Effector memory CD8-positive, alpha-beta T cell (primary cell): ENCODE data around the gene KRT78.

Experiments
- ATAC-seq: fragments of 150-1000 bp; cut with Tn5 transposase; replicated peaks from 2 replicates; pipeline ENCODE4 v1.10.0; 2021; ENCODE audit warnings: mild to moderate bottlenecking, moderate library complexity
- DNase-seq, 3 experiments: peaks; one replicate each; pipeline ENCODE4 v3.0.0; 2021
- H3K27ac Mint-ChIP-seq, 2 donors: one replicate each; pipeline ENCODE4 v1.8.0; 2022; ENCODE audit warnings: mild to moderate bottlenecking in 2 of 2, mixed read lengths in 2 of 2, moderate library complexity in 2 of 2
- H3K27me3 Mint-ChIP-seq, 2 donors: one replicate each; pipeline ENCODE4 v1.8.0; 2022; ENCODE audit warnings: mixed read lengths in 2 of 2
- H3K36me3 Mint-ChIP-seq: one replicate; pipeline ENCODE4 v1.8.0; 2022; ENCODE audit warnings: mild to moderate bottlenecking, moderate library complexity, mixed read lengths; ENCODE audit not compliant: insufficient read depth
- H3K4me1 Mint-ChIP-seq, 2 donors: one replicate each; pipeline ENCODE4 v1.8.0; 2022; ENCODE audit warnings: low read depth in 2 of 2, mixed read lengths in 2 of 2
- H3K4me3 Mint-ChIP-seq, 2 donors: one replicate each; pipeline ENCODE4 v1.8.0; 2022; ENCODE audit warnings: mild to moderate bottlenecking in 2 of 2, mixed read lengths in 2 of 2, moderate library complexity in 2 of 2
- H3K9me3 Mint-ChIP-seq, 2 donors: one replicate each; pipeline ENCODE4 v1.8.0; 2022; ENCODE audit warnings: mixed read lengths in 2 of 2

KRT78 gene

DNA sequence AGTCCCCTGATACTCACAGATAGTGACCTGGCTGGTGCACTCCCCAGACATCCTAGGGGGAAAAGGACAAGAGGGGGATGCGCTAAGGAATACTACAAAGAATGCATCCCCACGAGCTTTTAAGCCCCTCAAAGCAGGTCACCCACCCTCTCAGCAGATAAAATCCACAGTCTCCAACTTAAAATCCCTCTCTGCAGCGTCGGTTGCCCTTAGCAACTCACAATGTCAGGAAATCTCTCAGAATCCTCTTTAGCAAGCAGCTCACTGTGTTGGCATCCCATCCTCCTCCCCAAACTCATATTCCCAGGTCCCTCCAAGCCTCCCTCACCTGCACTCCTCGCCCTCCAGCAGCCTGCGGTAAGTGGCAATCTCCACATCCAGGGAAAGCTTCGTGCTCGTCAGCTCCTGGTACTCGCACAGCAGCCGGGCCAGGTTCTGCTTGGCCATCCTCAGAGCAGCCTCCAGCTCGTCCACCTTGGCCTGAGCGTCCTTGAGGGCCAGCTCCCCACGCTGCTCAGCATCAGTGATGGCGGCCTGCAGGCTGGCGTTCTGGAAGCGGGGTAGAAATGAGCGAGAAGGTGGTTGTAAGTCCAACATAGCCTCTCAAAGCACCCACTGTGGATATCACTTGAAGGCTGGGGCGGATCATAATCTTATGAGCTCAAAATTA is 9.2 kb downstream of the KRT78 start:
- ATAC-seq (no peak), DNase-seq (no peak)
- Mint-ChIP-seq H3K9me3 (no peaks in the 10 kb centered on the region), H3K27me3 (peaks cover 0 to 58% of the 10 kb centered on the region in 2 donors), H3K4me1 (peaks cover 16 to 18% of the 10 kb centered on the region in 2 donors), H3K27ac (no peak overlapping the region), H3K4me3 (no peak overlapping the region), H3K36me3 (no peaks in the 10 kb centered on the region)

DNA sequence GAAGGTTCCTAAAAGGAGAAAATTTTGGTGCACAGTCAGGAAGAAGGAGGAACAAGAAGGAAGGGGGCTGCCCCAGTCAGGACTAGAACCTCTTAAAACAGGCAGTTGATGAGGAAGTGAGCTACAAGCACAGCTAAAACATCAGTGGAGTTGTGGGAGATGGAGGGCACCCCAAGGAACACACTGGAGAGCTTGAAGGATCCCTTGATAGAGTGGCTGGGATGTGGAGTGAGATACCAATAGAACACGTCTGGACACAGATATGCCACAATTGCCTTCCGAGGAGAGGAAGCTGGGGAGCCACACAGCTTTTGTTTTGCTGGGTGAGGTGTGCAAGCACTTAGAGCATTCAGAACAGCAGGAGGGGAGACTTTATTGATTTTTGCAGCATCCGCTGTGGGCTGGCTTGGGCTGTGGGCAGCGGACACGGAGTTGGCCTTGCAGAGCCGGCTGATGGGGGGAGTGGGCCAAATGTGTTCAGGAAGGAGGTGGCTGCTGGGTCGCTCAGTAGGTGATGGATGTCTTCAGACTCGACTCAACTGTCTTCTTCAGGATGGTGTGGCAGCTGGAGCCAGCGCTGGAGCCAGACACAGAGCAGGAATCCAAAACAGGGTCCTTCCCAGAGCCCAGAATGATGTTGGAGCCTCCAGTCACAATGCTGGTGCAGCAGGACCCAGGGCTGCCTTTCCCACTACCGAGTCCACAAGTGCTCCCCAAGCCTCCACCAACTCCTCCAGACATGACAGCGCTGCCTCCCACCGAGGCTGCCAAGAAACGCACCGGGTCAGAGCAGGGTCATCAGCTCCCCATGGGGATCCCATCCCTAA is 10.0 kb downstream of the KRT78 start:
- H3K9me3 Mint-ChIP-seq: no peaks in the 10 kb centered on the region
- H3K27ac Mint-ChIP-seq: no peak overlapping the region
- ATAC-seq (no peak), DNase-seq (no peak)
- H3K27me3 Mint-ChIP-seq: peaks cover 0 to 58% of the 10 kb centered on the region in 2 donors
- H3K4me3 Mint-ChIP-seq: no peak overlapping the region
- H3K36me3 Mint-ChIP-seq: no peaks in the 10 kb centered on the region
- peaks cover 16 to 18% of the 10 kb centered on the region in 2 donors for H3K4me1 Mint-ChIP-seq

DNA sequence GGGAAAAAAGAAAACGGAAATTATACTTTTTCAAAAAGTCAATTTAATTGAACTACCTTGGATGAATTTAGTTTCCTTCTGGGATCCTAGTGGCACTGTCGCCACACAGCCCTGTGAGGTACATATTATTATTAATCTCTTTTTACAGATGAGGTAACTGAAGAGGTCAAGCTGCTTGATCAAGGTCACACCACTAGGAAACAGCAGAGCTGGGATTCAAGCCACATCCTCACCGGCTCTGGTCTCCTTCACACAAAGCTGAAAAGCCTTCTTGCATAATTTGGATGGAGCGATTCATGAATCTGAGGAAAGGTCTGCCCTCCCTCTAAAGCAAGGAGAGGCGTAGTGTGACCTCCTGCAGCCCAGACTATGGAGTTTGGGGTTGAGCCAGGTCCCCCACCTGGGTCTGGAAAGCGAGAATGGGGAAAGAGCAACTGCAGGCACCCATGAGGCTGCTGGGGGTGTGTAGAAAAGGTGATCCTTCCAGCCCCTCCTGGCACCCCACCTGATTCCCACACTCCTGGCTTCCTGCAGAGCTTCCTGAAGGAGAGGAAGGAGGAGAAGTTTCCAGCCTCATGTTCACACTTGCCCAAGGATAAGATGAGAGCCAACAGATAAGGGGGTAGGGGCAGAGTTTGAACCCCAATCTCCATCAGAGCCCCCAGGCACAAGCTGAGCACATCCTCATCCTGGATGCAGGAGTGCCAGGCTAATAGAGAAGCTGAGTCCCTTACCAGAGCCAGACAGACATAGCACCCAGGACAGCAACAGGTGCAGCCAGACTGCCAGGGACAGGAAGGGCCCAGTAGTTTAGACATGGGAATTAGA is 10.8 kb downstream of the KRT78 start:
- Mint-ChIP-seq H3K27ac (peak overlapping the region in 1 of 2 donors; percentile 93), H3K27me3 (peaks cover 0 to 61% of the 10 kb centered on the region in 2 donors), H3K4me3 (peak overlapping the region in 1 of 2 donors; percentile 54), H3K4me1 (peaks cover 16 to 18% of the 10 kb centered on the region in 2 donors), H3K9me3 (no peaks in the 10 kb centered on the region), H3K36me3 (no peaks in the 10 kb centered on the region)
- DNase-seq: no peak
- no peak for ATAC-seq

DNA sequence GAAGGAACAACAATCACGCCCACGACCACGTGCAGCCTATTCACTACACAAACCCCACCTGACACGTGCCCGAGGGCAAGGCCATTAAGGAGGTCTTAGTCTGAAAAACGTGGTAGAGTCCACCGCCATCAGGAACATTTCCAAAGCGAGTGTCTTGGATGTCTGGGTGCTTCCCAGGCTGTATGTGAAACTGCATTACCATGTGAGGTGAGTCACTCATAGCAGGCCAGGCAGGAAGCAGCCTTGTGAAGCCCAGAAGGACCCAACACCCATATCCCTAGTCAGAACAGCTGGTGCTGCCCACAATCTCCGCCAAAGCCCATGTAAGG is 11.4 kb downstream of the KRT78 start:
- H3K36me3 Mint-ChIP-seq: no peaks in the 10 kb centered on the region
- H3K9me3 Mint-ChIP-seq: no peaks in the 10 kb centered on the region
- peak overlapping the region; percentile 36 to 54 for H3K4me3 Mint-ChIP-seq
- DNase-seq (no peak), ATAC-seq (no peak)
- peak overlapping the region in 1 of 2 donors; percentile 93 for H3K27ac Mint-ChIP-seq
- peaks cover 15 to 18% of the 10 kb centered on the region in 2 donors for H3K4me1 Mint-ChIP-seq
- H3K27me3 Mint-ChIP-seq: peaks cover 0 to 65% of the 10 kb centered on the region in 2 donors

DNA sequence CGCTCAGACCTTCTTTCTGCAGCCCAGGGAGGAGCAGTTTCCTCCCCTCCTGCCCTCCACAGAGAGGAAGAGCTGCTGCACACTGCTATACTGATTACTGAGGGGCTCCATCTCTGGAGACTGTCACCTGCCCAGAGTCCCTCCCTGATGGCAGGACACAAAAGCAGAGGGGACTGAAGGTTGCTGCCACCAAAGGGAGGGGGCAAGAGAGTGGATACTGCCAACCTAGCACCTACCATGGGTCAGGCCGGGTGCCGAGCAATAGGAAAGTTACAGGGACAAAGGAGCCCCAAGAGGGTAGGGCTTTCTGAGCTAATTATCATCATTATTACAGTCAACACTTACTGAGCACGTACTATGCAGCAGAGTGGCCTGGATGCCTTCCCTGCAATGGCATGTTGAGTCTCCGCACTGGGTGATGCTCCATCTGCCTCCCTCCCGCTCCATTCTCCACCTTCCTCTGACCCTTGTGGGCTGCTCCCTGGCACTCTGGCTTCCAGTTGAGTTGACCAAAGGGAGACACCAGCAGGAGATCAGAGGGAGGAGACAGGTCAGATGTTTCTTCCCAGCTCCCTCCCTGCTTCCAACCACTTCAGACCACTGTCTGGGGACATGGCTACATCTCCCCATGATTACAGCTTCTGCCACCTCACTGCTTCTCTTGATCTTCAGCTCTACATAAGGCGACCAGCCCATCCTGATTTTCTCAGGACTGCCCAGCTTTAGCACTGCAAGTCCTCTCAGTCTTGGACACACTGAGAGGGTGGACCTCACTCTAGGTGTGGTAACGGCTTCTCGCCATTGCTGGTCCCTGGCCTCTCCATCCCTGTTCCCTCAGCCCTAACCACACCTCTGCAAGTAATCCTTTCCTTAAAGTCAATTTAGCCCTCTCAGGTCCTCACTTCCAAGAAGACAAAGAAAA is 12.0 kb downstream of the KRT78 start:
- no peak for DNase-seq
- no peaks in the 10 kb centered on the region for H3K9me3 Mint-ChIP-seq
- H3K27ac Mint-ChIP-seq: peak overlapping the region; percentile 87 to 93
- peaks cover 0 to 65% of the 10 kb centered on the region in 2 donors for H3K27me3 Mint-ChIP-seq
- H3K36me3 Mint-ChIP-seq: no peaks in the 10 kb centered on the region
- H3K4me1 Mint-ChIP-seq: peaks cover 15 to 18% of the 10 kb centered on the region in 2 donors
- no peak for ATAC-seq
- peak overlapping the region; percentile 36 to 54 for H3K4me3 Mint-ChIP-seq

DNA sequence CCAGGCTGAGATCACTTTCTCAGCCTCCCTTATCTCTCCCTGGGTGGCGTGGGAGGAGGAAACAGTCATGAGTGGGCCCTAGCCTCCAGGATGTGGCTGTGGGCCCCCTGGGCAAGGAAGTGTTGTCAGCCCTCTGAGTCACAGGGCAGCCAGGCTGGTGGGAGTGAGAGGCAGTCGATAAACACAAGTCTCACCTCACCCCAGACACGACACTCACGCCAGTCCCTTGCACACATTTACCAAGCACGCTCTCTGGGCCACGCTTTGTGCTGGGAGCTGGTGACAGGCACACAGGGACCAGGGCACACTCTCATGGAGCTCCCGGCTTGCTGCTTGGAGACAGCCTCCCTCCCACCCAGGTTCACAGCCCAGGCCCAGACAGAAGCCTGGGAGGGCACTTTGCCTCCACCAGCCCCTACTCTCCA is 12.7 kb downstream of the KRT78 start:
- DNase-seq: peak in 1 of 3 experiments; percentile 43
- Mint-ChIP-seq H3K4me1 (peaks cover 15 to 18% of the 10 kb centered on the region in 2 donors), H3K27me3 (peaks cover 0 to 60% of the 10 kb centered on the region in 2 donors), H3K4me3 (peak overlapping the region in 1 of 2 donors; percentile 12), H3K36me3 (no peaks in the 10 kb centered on the region), H3K9me3 (no peaks in the 10 kb centered on the region), H3K27ac (peak overlapping the region; percentile 84 to 87)
- peak; percentile 76 for ATAC-seq

DNA sequence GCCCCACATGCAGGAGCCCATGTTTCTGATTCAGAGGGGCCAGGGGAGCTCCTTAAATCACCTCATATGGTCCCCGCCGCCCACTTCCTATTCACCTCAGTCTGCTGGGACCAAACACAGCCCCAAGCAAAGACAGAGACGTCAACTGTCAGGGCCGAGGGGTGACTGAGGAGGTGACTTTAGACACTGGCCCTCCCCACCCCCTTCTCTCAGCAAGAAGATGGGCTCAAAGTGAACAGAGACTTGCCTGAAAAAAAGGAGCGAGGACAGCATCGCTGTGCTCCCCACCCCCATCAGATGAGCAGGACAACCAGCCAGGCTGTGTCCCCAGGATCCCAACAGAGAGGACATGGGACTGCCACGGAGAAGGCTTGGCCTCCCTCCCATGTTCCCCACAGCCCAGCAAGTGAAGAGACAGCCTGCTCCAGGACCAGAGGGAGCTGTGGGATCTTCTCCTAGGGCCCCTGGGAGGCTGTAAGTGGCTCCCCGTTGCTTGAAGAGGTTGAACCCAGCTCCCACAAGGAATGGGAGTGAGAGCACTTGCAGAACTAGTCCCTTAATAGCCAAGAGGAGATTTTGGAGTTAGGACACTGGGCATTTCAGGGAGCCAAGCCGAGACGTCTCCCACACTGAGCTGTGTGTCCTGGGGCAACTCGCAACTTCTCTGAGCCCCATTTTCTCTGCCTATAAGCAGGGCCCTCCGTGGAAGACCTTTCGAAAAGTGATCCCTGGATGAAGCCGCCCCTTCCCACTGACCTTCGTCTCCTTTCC is 13.3 kb downstream of the KRT78 start:
- H3K27me3 Mint-ChIP-seq: peaks cover 0 to 54% of the 10 kb centered on the region in 2 donors
- ATAC-seq: no peak
- no peaks in the 10 kb centered on the region for H3K36me3 Mint-ChIP-seq
- H3K9me3 Mint-ChIP-seq: no peaks in the 10 kb centered on the region
- peak overlapping the region in 1 of 2 donors; percentile 12 for H3K4me3 Mint-ChIP-seq
- peaks cover 15 to 18% of the 10 kb centered on the region in 2 donors for H3K4me1 Mint-ChIP-seq
- H3K27ac Mint-ChIP-seq: peak overlapping the region; percentile 84 to 87
- no peak for DNase-seq

DNA sequence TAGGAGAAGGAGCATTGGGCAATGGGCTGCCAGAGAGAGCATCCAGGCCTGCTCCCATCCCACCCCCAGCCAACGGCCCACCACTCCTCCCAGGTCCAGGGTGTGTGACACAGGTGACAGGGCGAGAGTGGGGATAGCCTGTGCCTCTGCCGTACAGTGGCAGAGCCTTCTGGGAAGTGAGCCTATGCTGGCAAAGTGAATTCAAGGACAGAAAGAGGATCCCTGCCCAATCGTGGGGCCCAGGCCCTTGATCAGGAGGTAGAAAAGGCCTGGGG is 14.1 kb downstream of the KRT78 start:
- DNase-seq (no peak), ATAC-seq (no peak)
- H3K9me3 Mint-ChIP-seq: no peaks in the 10 kb centered on the region
- H3K36me3 Mint-ChIP-seq: peaks cover 2% of the 10 kb centered on the region
- peaks cover 0 to 54% of the 10 kb centered on the region in 2 donors for H3K27me3 Mint-ChIP-seq
- peaks cover 15 to 18% of the 10 kb centered on the region in 2 donors for H3K4me1 Mint-ChIP-seq
- peak overlapping the region in 1 of 2 donors; percentile 47 for H3K27ac Mint-ChIP-seq
- no peak overlapping the region for H3K4me3 Mint-ChIP-seq

DNA sequence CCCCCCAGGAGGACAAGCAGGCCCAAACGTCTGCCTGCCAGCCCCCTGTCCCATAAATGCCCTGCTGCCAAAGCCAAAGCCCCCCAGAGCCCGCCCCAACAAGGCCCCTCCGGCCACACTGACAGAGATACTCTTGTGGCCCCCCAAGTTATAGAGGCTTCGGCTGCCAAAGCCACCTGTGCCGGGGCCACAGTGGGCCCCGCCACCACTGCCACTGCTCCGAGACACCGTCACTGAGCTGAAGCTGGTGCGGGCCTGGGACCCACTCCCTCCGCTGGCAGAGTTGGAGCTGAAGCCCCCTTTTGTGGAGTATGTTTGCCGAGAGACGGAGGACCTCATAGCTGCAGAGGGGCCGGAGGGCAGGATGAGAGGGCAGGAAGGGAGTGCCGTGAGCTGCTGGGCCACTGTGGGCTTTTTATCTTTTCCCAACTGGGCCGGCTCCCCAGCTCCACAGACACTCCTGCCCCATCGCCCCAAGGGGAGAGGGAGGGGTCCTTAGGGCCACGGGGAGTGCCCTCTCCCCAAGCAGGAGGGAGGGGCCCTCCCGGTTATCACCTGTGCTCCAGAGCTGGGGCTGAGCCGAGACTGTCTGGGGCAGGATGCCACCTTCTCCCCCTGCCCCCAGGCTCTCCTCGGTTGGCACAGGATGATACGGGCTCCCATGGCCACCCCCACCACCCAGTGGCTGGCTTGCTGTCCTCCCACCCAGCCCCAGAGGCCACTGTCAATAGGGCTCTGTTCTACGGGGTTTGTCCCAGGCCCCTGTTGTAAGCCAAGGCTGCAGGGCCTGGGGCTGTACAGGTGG is 14.7 kb downstream of the KRT78 start, which contains the start of gene KRT79:
TSS of gene KRT79 (minus strand) at position 390 of the 805 bp plus-strand sequence. CDS start at position 339, 51 bp downstream.
- H3K9me3 Mint-ChIP-seq: no peaks in the 10 kb centered on the region
- ATAC-seq (no peak), DNase-seq (no peak)
- H3K36me3 Mint-ChIP-seq: peaks cover 2% of the 10 kb centered on the region
- peak within 1 kb of the TSS in 1 of 2 donors; percentile 84 for H3K27ac Mint-ChIP-seq
- H3K4me3 Mint-ChIP-seq: no peak within 1 kb of the TSS
- peaks cover 15 to 18% of the 10 kb centered on the region in 2 donors for H3K4me1 Mint-ChIP-seq
- H3K27me3 Mint-ChIP-seq: peaks cover 0 to 48% of the 10 kb centered on the region in 2 donors

DNA sequence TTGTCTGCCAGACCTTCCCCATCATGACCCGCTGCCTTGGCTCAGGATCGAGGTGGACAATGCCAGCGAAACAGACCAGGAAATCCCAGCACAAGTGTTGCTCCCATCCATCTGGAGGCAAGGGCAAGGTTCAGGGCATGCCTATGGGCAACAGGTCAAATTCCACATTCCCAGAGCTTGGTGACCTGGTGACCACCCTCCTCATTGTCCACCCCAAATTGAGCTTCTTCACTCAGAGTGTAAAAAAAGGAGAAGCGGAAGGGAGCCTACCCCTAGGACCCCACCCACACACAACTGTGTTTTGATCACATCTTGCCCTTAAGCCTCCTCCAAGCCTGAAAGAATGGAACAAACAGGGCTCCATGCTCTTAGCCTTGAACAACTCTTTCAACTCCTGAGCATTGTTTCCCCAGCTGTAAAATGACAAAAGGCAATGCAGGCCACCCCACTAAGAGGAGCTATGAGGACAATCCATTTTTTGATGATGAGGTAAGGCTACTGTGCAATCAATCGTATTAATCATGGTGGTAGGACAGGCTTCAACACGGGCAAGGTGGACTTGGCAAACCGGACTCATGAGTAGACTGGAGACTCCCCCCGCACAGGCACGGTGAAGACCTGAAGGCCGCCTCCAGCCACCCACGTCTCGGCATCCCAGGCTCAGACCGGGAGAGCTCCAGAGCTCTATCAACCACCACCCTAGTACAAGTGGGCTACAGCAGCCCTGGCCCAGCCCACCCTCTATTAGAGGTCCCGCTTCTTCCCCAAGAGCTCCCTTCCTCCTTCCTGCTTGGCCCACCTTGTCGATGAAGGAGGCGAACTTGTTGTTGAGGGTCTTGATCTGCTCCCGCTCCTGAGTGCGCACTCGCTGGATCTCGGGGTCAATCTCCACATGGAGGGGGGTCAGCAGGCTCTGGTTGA is 15.5 kb downstream of the KRT78 start:
- Mint-ChIP-seq H3K4me1 (peaks cover 15 to 18% of the 10 kb centered on the region in 2 donors), H3K27me3 (peaks cover 0 to 40% of the 10 kb centered on the region in 2 donors), H3K4me3 (no peak overlapping the region), H3K27ac (peak overlapping the region in 1 of 2 donors; percentile 44), H3K9me3 (no peaks in the 10 kb centered on the region), H3K36me3 (peaks cover 2% of the 10 kb centered on the region)
- ATAC-seq: no peak
- no peak for DNase-seq

DNA sequence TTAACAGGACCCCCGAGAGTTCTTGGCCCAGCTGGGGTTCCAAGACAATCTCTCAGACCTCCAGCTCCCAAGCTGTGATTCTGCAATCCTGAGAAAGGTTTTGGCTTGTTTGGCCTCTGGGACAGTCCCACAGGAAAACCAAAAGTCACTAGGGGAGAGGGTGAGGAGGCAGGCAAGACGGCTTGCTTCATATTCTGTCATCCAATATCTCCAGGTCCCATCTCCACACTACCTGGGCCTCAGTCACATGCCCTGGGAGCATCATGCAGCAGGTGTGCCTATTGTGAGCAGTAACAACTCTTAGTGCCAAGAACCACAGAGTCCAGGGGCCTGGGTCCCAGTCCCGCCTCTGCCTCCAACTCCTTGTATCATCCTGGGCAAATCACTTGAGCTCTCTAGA is 16.3 kb downstream of the KRT78 start:
- no peaks in the 10 kb centered on the region for H3K9me3 Mint-ChIP-seq

More for the DNA sequence above, 16.3 kb downstream of the KRT78 start:
- Mint-ChIP-seq H3K4me3 (no peak overlapping the region), H3K27me3 (peaks cover 0 to 32% of the 10 kb centered on the region in 2 donors), H3K36me3 (peaks cover 2% of the 10 kb centered on the region), H3K27ac (no peak overlapping the region), H3K4me1 (peaks cover 15 to 17% of the 10 kb centered on the region in 2 donors)
- no peak for DNase-seq
- no peak for ATAC-seq
